ENCODE data around the gene SMCO4. TPM values are rescaled to one million over a fixed set of nuclear protein-coding genes. Genes with fewer than 3 reads are reported as not detected.

The SMCO4 gene
- total and polyA plus RNA-seq, 2 of the 8 experiments (the other 6 are each of a cell fraction or from before 2014, with no cell fraction given) = 33.2 to 53.9 TPM

- CTCF ChIA-PET (ENCODE audit: partially characterized antibody) = interaction anchor here (0.7 to 2.4 kb wide), 6 partner anchors 9 to 171 kb away, joined by 3 to 9 read pairs (median 4); no protein-coding TSS in a partner anchor
- POLR2A ChIA-PET (ENCODE audit: partially characterized antibody) = interaction anchor here (1.0 to 1.5 kb wide), 3 partner anchors 9 to 37 kb away, joined by 3 read pairs; no protein-coding TSS in a partner anchor
Measured at GRCh38 chr11:93481696-93482095, 61.5 kb downstream of the SMCO4 start.

More at GRCh38 chr11:93481696-93482095, 61.5 kb downstream of the SMCO4 start:
- H3K36me3 ChIP-seq (ENCODE audit: control insufficient read depth in 2 of 4, insufficient read depth in 4 of 4, low read length in 3 of 4) = no peaks in the 10 kb centered on the region; a peak in 1 of 8 replicates
- no peak overlapping the region for H3K27ac ChIP-seq (ENCODE audit: low read depth, low read length)
- H2BK20ac ChIP-seq (ENCODE audit: low read length) = no peak overlapping the region
- peaks cover 13 to 25% (median 21%) of the 10 kb centered on the region in 4 experiments for H3K4me1 ChIP-seq (replicated peaks in 1 of 4; ENCODE audit: control insufficient read depth in 3 of 4, insufficient read depth in 4 of 4, low read length in 3 of 4)
- DNase-seq (ENCODE audit: low read depth in 1 of 2, low spot score in 2 of 2) (no peak), FAIRE-seq (no peak)
- no peaks in the 10 kb centered on the region for H3K9me3 ChIP-seq (ENCODE audit: insufficient read depth in 2 of 2, low read depth in 1 of 2, low read length in 1 of 2)
- H2AFZ ChIP-seq (ENCODE audit: low read length) = no peak overlapping the region
- no peak overlapping the region for H4K91ac ChIP-seq (replicated peaks; ENCODE audit: insufficient read length, low read length)
- no peaks in the 10 kb centered on the region for H3K79me2 ChIP-seq (ENCODE audit: control insufficient read depth in 1 of 2, insufficient read depth in 2 of 2, low read length in 2 of 2)
- H2BK15ac ChIP-seq (ENCODE audit: low read length) = no peak overlapping the region
- TF ChIP-seq SP1 (IDR thresholded peaks at IDR 0.05; ENCODE audit: low read depth, low read length) (no peak), CTCF (IDR thresholded peaks at IDR 0.05; ENCODE audit: control extremely low read depth in 1 of 3, insufficient read depth in 1 of 3, low read depth in 1 of 3, low read length in 3 of 3) (peak in 2 of 3 experiments; percentile 4 to 17; a peak in 3 of 4 replicates), RAD21 (IDR thresholded peaks at IDR 0.05 in 1 of 2, conservative IDR thresholded peaks at IDR 0.05 in 1 of 2; ENCODE audit: low read depth in 2 of 2, low read length in 2 of 2) (peak; percentile 29 to 46; a peak in 3 of 4 replicates)
- peaks cover 4% of the 10 kb centered on the region; the same call in 1 of the 2 replicates for H3K79me1 ChIP-seq (ENCODE audit: low read depth, low read length)
- H4K20me1 ChIP-seq (replicated peaks in 1 of 2; ENCODE audit: control insufficient read depth in 1 of 2, insufficient read depth in 2 of 2, low read length in 2 of 2) = peaks cover 0 to 2% of the 10 kb centered on the region in 2 experiments
- H3K56ac ChIP-seq (replicated peaks; ENCODE audit: insufficient read length, low read depth, low read length) = no peak overlapping the region
- no peak overlapping the region for H2AK5ac ChIP-seq (ENCODE audit: low read depth, low read length)
- no peak overlapping the region for H3K14ac ChIP-seq (ENCODE audit: insufficient read length)
- no peaks in the 10 kb centered on the region for H3K23me2 ChIP-seq (ENCODE audit: low read depth, low read length)
- H3K23ac ChIP-seq (ENCODE audit: insufficient read length) = no peak overlapping the region
- no peak overlapping the region for H2BK5ac ChIP-seq (ENCODE audit: low read depth, low read length)
- 92% methylated on average over 6 of the region's 6 CpGs; no CpG with 5 or more reads in 1 of the 2 experiments for WGBS, 2 experiments (ENCODE audit: extremely low coverage in 1 of 2, insufficient coverage in 1 of 2, insufficient read length in 1 of 2, insufficient replicate concordance in 2 of 2, low coverage in 1 of 2, low lambda C conversion rate in 2 of 2, missing lambda C conversion rate in 1 of 2)
- no peaks in the 10 kb centered on the region for H3K27me3 ChIP-seq (replicated peaks in 1 of 4; ENCODE audit: control insufficient read depth in 3 of 4, extremely low read depth in 1 of 4, insufficient read depth in 3 of 4, low read length in 3 of 4)
- no peak overlapping the region for H3K18ac ChIP-seq (ENCODE audit: extremely low read depth, low read length)
- no peak overlapping the region for H2BK12ac ChIP-seq (ENCODE audit: low read depth, low read length)
- H4K5ac ChIP-seq (ENCODE audit: insufficient read length, low read depth, low read length) = no peak overlapping the region
- no peak overlapping the region for H4K8ac ChIP-seq (ENCODE audit: extremely low read depth, insufficient read depth, low read length)
- H3K4me3 ChIP-seq (ENCODE audit: extremely low read depth in 1 of 4, insufficient read depth in 2 of 4, low read depth in 3 of 4, low read length in 4 of 4) = no peak overlapping the region
- no peak overlapping the region for H3K9ac ChIP-seq (replicated peaks in 1 of 4; ENCODE audit: extremely low read depth in 1 of 4, low read depth in 3 of 4, low read length in 3 of 4)
- no peak overlapping the region for H3K4ac ChIP-seq (replicated peaks; ENCODE audit: insufficient read length, low read depth, low read length)
- H2BK120ac ChIP-seq (replicated peaks; ENCODE audit: low read depth, low read length) = no peak overlapping the region
- no peak overlapping the region for H3K4me2 ChIP-seq (ENCODE audit: insufficient read depth in 1 of 2, low read depth in 2 of 2, low read length in 2 of 2)
